Measurements from ENCODE around the gene SPDYE2.
"Not testable (repeated sequence)": the region's sequence is repeated elsewhere in the genome, so short reads cannot be mapped to it uniquely, and the experiment has no call there.

DNA sequence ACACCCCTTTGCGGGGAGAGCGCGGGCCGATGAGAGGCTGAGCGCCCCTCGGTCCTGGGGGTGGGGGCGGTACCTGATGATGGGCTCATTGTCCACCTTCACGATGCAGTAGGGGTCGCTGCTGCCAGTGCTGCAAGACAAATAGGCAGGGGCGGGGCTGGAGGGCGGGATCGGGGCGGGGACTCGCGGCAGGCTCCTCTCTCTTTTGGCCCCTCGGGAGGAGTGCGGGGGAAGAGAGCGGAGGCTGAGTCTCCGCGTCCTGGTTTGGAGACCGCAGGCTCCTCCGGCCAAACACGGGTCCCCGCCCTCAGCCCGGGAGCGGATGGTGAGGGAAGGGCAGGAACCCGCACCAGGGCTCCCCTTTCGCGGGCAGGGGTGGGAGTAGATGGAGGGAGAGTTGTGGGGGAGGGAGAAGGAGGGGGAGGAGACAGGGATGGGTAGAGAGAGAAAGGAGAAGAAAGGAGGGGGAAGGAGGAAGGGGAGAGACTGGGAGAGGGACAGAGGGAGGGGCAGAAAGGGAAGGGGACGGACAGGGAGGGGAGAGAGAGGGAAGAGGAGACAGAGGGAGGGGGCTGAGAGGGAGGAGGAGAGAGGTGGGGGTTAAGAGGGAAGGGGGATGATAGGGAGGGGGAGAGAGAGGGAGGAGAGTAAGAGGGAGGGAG, 60.1 kb downstream of the SPDYE2 start:
- TF ChIP-seq, protein P1, sequence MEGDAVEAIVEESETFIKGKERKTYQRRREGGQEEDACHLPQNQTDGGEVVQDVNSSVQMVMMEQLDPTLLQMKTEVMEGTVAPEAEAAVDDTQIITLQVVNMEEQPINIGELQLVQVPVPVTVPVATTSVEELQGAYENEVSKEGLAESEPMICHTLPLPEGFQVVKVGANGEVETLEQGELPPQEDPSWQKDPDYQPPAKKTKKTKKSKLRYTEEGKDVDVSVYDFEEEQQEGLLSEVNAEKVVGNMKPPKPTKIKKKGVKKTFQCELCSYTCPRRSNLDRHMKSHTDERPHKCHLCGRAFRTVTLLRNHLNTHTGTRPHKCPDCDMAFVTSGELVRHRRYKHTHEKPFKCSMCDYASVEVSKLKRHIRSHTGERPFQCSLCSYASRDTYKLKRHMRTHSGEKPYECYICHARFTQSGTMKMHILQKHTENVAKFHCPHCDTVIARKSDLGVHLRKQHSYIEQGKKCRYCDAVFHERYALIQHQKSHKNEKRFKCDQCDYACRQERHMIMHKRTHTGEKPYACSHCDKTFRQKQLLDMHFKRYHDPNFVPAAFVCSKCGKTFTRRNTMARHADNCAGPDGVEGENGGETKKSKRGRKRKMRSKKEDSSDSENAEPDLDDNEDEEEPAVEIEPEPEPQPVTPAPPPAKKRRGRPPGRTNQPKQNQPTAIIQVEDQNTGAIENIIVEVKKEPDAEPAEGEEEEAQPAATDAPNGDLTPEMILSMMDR (IDR thresholded peaks at IDR 0.05) = not testable (repeated sequence)
- TF ChIP-seq POLR2AphosphoS5 (IDR thresholded peaks at IDR 0.05; ENCODE audit: low read depth, low read length); NFIC (IDR thresholded peaks at IDR 0.05; ENCODE audit: borderline replicate concordance); REST (IDR thresholded peaks at IDR 0.05; ENCODE audit: low read depth, low read length); MXI1 (IDR thresholded peaks at IDR 0.05; ENCODE audit: low read depth, low read length); TAF1 (IDR thresholded peaks at IDR 0.05; ENCODE audit: borderline replicate concordance, low read depth, low read length); EP300 (IDR thresholded peaks at IDR 0.05; ENCODE audit: borderline replicate concordance in 1 of 2, low read depth in 1 of 2, low read length in 1 of 2); SMC3 (IDR thresholded peaks at IDR 0.05; ENCODE audit: low read depth, low read length): not testable (repeated sequence)

Data from SK-N-SH (cell line).